Karpas-422 (cell line): Measurements from ENCODE around the gene RAB32. TPM values are rescaled to one million over a fixed set of nuclear protein-coding genes. Genes with fewer than 3 reads are reported as not detected.

Experiments
- DNase-seq: peaks from one replicate; pipeline ENCODE4 v3.0.0-alpha.2; 2015
- H2AFZ ChIP-seq: fragments of 200-600 bp; sonication (generic); 2 replicates; pipeline ENCODE4 v1.6.1; 2014; ENCODE audit warnings: antibody characterized with exemption, low read length, mixed read lengths
- H3K27ac ChIP-seq: fragments of 200-600 bp; sonication (generic); 2 replicates; pipeline ENCODE4 v1.5.1; 2014; ENCODE audit warnings: mild to moderate bottlenecking, low read length, moderate library complexity
- H3K27me3 ChIP-seq: fragments of 200-600 bp; sonication (generic); 2 replicates; pipeline ENCODE4 v1.6.1; 2014; ENCODE audit warnings: low read length, mixed read lengths
- H3K36me3 ChIP-seq: fragments of 200-600 bp; sonication (generic); 2 replicates; pipeline ENCODE4 v1.6.1; 2014; ENCODE audit warnings: low read length, mixed read lengths; ENCODE audit not compliant: insufficient read depth
- H3K4me1 ChIP-seq: fragments of 200-600 bp; sonication (generic); 2 replicates; pipeline ENCODE4 v1.6.1; 2014; ENCODE audit warnings: mild to moderate bottlenecking, low read length, mixed read lengths
- H3K4me2 ChIP-seq: fragments of 200-600 bp; sonication (generic); 2 replicates; pipeline ENCODE4 v1.6.1; 2014; ENCODE audit warnings: low read length, low read depth, mild to moderate bottlenecking; ENCODE audit not compliant: poor library complexity, severe bottlenecking
- H3K4me3 ChIP-seq: fragments of 200-600 bp; sonication (generic); 2 replicates; pipeline ENCODE4 v1.5.1; 2014; ENCODE audit warnings: mild to moderate bottlenecking, antibody characterized with exemption, low read length, mixed read lengths
- H3K79me2 ChIP-seq: fragments of 200-600 bp; sonication (generic); 2 replicates; pipeline ENCODE4 v1.6.1; 2014; ENCODE audit warnings: mild to moderate bottlenecking, low read length, mixed read lengths
- H3K9ac ChIP-seq: fragments of 200-600 bp; sonication (generic); 2 replicates; pipeline ENCODE4 v1.6.0; 2014; ENCODE audit warnings: low read length
- H3K9me2 ChIP-seq: fragments of 200-600 bp; sonication (generic), shearing (Covaris generic); replicated peaks from 2 replicates; pipeline ENCODE4 v1.6.0; 2014; ENCODE audit warnings: mild to moderate bottlenecking, low read length, moderate library complexity; ENCODE audit not compliant: insufficient read depth
- H3K9me3 ChIP-seq: fragments of 300-700, 200-600 bp; sonication (generic); 2 replicates; pipeline ENCODE4 v1.6.1; 2014; ENCODE audit warnings: low read length, mixed read lengths
- H4K20me1 ChIP-seq: fragments of 200-600 bp; sonication (generic); 2 replicates; pipeline ENCODE4 v1.6.1; 2014; ENCODE audit warnings: mild to moderate bottlenecking, antibody characterized with exemption, low read length, low read depth; ENCODE audit not compliant: insufficient read depth
- total RNA-seq: library from RNA; depleted of rRNA; stranded (reverse); fragments of >200 nt; shearing (Covaris generic); gene quantifications from 2 replicates; pipeline ENCODE4 v1.2.3, GENCODE V29; 2014; ENCODE audit warnings: low replicate concordance

Gene RAB32
- total RNA-seq, 1 experiment from 2014 or later = not detected

DNA sequence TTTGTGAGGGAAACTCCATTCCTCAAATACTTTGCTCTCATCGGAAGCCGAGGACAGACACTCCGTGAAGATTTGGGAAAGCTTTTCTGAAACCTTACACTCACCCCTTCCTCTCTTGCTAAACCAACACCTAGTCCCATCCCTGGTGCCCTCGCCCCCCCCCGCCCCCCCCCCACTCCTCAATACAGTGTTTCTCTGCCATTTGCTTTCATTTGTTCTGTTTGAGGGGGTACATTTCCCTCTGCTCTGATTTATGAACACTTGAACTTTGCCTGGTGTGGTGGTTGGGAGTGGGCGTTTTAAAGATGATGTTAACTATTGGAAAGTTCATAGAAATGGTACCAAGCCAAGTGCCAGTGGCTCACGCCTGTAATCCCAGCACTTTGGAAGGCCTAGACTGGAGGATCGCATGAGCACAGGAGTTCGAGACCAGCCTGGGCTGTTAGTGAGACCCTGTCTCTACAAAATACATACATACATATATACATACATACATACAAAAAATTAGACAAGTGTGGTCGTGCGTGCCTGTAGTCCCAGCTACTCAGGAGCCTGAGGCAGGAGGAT, 1.1 kb downstream of the RAB32 start:
- Histone ChIP-seq H3K79me2 (no peaks in the 10 kb centered on the region), H3K4me2 (no peak overlapping the region), H3K9ac (no peak overlapping the region)

DNA sequence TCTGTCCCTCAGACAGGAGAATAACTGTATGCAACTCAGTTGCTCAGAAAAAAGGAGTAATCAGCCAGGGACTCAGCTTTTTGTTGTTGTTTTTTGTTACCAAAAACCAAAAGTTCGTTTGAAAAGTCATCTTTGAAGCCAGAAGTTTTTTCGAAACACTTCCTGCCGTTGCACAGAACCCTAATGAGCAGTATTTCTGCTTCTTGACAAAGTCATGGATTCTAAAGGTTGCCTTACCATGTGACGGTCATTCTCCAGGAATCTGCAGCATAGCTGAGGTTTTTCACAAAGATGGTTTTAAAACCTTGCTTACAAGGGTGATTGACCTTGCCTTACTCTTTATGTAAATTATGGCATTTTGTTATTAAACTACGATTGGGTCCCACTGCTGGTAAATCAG, 1.9 kb downstream of the RAB32 start:
- H3K9me2 ChIP-seq = no peaks in the 10 kb centered on the region
- DNase-seq = no peak
- no peak overlapping the region for H2AFZ ChIP-seq
- H3K9ac ChIP-seq = no peak overlapping the region
- no peaks in the 10 kb centered on the region for H3K9me3 ChIP-seq
- no peaks in the 10 kb centered on the region for H3K79me2 ChIP-seq
- H3K27ac ChIP-seq = no peak overlapping the region
- H3K27me3 ChIP-seq = no peaks in the 10 kb centered on the region
- no peaks in the 10 kb centered on the region for H4K20me1 ChIP-seq
- no peak overlapping the region for H3K4me3 ChIP-seq
- no peaks in the 10 kb centered on the region for H3K4me1 ChIP-seq
- no peaks in the 10 kb centered on the region for H3K36me3 ChIP-seq
- no peak overlapping the region for H3K4me2 ChIP-seq

More for the DNA sequence above, 1.1 kb downstream of the RAB32 start:
- no peak overlapping the region for H2AFZ ChIP-seq
- DNase-seq = no peak
- no peaks in the 10 kb centered on the region for H3K36me3 ChIP-seq
- H4K20me1 ChIP-seq = no peaks in the 10 kb centered on the region
- H3K9me2 ChIP-seq = no peaks in the 10 kb centered on the region
- H3K4me1 ChIP-seq = no peaks in the 10 kb centered on the region
- no peak overlapping the region for H3K4me3 ChIP-seq
- H3K9me3 ChIP-seq = no peaks in the 10 kb centered on the region
- H3K27ac ChIP-seq = no peak overlapping the region
- H3K27me3 ChIP-seq = no peaks in the 10 kb centered on the region

- H3K4me2 ChIP-seq = no peak overlapping the region
- DNase-seq = no peak
- H3K4me3 ChIP-seq = no peak overlapping the region
- no peak overlapping the region for H3K9ac ChIP-seq
- H2AFZ ChIP-seq = no peak overlapping the region
- no peaks in the 10 kb centered on the region for H3K36me3 ChIP-seq
- H3K4me1 ChIP-seq = no peaks in the 10 kb centered on the region
- no peak overlapping the region for H3K27ac ChIP-seq
- no peaks in the 10 kb centered on the region for H3K9me3 ChIP-seq
- H3K9me2 ChIP-seq = no peaks in the 10 kb centered on the region
- no peaks in the 10 kb centered on the region for H3K79me2 ChIP-seq
- no peaks in the 10 kb centered on the region for H4K20me1 ChIP-seq
- no peaks in the 10 kb centered on the region for H3K27me3 ChIP-seq
These were observed 2.9 kb downstream of the RAB32 start for GRCh38 chr6:146546443-146547043.

GRCh38 chr6:146547889-146548288, 4.3 kb downstream of the RAB32 start:
- no peak for DNase-seq
- no peaks in the 10 kb centered on the region for H3K27me3 ChIP-seq
- no peak overlapping the region for H3K27ac ChIP-seq
- H3K9ac ChIP-seq = no peak overlapping the region
- no peaks in the 10 kb centered on the region for H4K20me1 ChIP-seq
- no peak overlapping the region for H3K4me3 ChIP-seq
- H3K79me2 ChIP-seq = no peaks in the 10 kb centered on the region
- no peak overlapping the region for H2AFZ ChIP-seq
- H3K4me2 ChIP-seq = no peak overlapping the region
- H3K4me1 ChIP-seq = no peaks in the 10 kb centered on the region
- no peaks in the 10 kb centered on the region for H3K9me3 ChIP-seq
- H3K9me2 ChIP-seq = no peaks in the 10 kb centered on the region
- H3K36me3 ChIP-seq = no peaks in the 10 kb centered on the region

- Histone ChIP-seq H3K27me3 (no peaks in the 10 kb centered on the region), H3K4me1 (no peaks in the 10 kb centered on the region), H3K27ac (no peak overlapping the region), H3K9ac (no peak overlapping the region), H3K36me3 (no peaks in the 10 kb centered on the region), H3K4me3 (no peak overlapping the region), H3K4me2 (no peak overlapping the region), H3K9me3 (no peaks in the 10 kb centered on the region), H2AFZ (no peak overlapping the region), H3K9me2 (no peaks in the 10 kb centered on the region), H4K20me1 (no peaks in the 10 kb centered on the region), H3K79me2 (no peaks in the 10 kb centered on the region)
- DNase-seq = no peak
These were observed 5.3 kb downstream of the RAB32 start for GRCh38 chr6:146548898-146549374.

DNA sequence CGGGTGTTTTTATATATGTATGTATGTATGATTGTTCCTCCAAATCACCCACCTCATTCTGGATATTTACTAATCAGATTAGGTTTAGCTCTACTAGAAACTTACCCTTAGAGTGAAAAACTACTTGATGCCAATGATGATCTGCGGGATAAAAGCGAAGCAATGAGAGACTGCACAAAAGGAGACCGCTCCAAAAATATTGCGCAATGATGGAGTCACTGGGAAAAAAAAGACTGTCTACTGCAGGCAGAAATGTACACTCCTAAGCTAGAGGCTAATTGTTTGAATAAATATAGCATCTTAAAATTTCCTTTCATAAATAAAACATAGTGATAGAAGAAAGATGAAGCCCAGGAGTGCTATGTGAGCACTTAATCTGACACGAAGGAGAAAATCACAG, 7.3 kb downstream of the RAB32 start:
- no peaks in the 10 kb centered on the region for H3K27me3 ChIP-seq
- no peak overlapping the region for H3K27ac ChIP-seq
- no peaks in the 10 kb centered on the region for H3K9me3 ChIP-seq
- no peak overlapping the region for H3K9ac ChIP-seq
- H3K79me2 ChIP-seq = no peaks in the 10 kb centered on the region
- H3K9me2 ChIP-seq = no peaks in the 10 kb centered on the region
- H3K36me3 ChIP-seq = no peaks in the 10 kb centered on the region
- H3K4me2 ChIP-seq = no peak overlapping the region
- no peak for DNase-seq
- H3K4me3 ChIP-seq = no peak overlapping the region
- H3K4me1 ChIP-seq = no peaks in the 10 kb centered on the region
- no peaks in the 10 kb centered on the region for H4K20me1 ChIP-seq
- H2AFZ ChIP-seq = no peak overlapping the region

- H3K79me2 ChIP-seq = no peaks in the 10 kb centered on the region
These were observed 7.9 kb downstream of the RAB32 start for GRCh38 chr6:146551545-146551944.

DNA sequence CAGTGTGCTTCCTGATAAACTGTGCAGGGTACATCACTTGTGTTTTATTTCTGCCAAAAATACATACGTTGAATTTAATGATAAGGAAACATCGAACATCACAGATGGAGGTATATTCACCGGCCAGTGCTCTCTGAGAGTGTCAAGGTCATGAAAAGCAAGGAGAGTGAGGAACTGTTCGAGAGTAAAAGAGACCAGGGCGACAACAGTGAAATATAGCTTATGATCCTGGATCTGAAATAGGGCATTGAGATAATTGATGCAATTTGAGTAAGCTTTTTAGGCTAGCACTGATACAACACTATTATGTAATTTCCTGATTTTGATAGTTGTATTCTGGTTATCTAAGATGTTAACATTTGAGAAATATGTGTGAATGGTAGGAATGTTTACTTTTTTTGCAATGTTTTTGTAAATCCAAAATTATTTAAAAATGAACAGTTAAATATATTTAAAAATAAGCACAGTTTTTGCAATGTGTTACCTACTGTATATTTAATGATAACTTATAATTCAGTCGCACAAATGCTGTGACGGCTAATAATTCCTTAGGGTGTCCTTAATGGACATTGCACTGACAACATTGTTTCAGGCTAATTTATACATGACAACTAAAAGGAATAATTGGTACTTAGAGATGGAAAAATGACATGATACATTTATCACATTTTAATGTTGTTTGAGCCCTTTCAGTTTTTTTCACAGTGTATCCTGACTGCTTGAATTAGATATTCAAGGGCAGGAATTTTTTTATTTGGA, 9.9 kb downstream of the RAB32 start:
- Histone ChIP-seq H3K4me1 (no peaks in the 10 kb centered on the region), H3K36me3 (no peaks in the 10 kb centered on the region), H3K4me3 (no peak overlapping the region), H3K27me3 (no peaks in the 10 kb centered on the region), H4K20me1 (no peaks in the 10 kb centered on the region), H3K9me3 (no peaks in the 10 kb centered on the region), H3K4me2 (no peak overlapping the region), H3K27ac (no peak overlapping the region), H3K79me2 (no peaks in the 10 kb centered on the region), H3K9ac (no peak overlapping the region), H3K9me2 (no peaks in the 10 kb centered on the region), H2AFZ (no peak overlapping the region)
- no peak for DNase-seq

More at GRCh38 chr6:146551545-146551944, 7.9 kb downstream of the RAB32 start:
- DNase-seq = no peak
- Histone ChIP-seq H3K4me3 (no peak overlapping the region), H3K27me3 (no peaks in the 10 kb centered on the region), H4K20me1 (no peaks in the 10 kb centered on the region), H2AFZ (no peak overlapping the region), H3K4me1 (no peaks in the 10 kb centered on the region), H3K9me2 (no peaks in the 10 kb centered on the region), H3K36me3 (no peaks in the 10 kb centered on the region), H3K9ac (no peak overlapping the region), H3K4me2 (peak overlapping the region; percentile 34), H3K27ac (no peak overlapping the region), H3K9me3 (no peaks in the 10 kb centered on the region)
